H9 (cell line): ENCODE measurements around the gene FMNL3. TPM values are rescaled to one million over a fixed set of nuclear protein-coding genes. Genes with fewer than 3 reads are reported as not detected.

ENCODE experiments used
- DNase-seq: peaks from one replicate; pipeline ENCODE4 v3.0.0-alpha.2; 2017
- H2AFZ ChIP-seq: one replicate; pipeline ENCODE4 v1.6.1; 2013; ENCODE audit warnings: mild to moderate bottlenecking, low read length, control low read depth, moderate library complexity
- H2AK5ac ChIP-seq: 2 replicates; pipeline ENCODE4 v1.6.1; 2013; ENCODE audit warnings: low read length, control low read depth, mixed read lengths; ENCODE audit not compliant: insufficient read length
- H2BK120ac ChIP-seq: one replicate; pipeline ENCODE4 v1.6.1; 2013; ENCODE audit warnings: low read depth, mild to moderate bottlenecking, low read length, control low read depth, inconsistent platforms; ENCODE audit not compliant: poor library complexity, severe bottlenecking
- H2BK12ac ChIP-seq: 2 replicates; pipeline ENCODE4 v1.6.1; 2013; ENCODE audit warnings: low read length, control low read depth, mixed read lengths, low read depth; ENCODE audit not compliant: insufficient read length
- H2BK15ac ChIP-seq: 2 replicates; pipeline ENCODE4 v1.6.1; 2013; ENCODE audit warnings: low read depth, low read length, control low read depth
- H2BK20ac ChIP-seq: one replicate; pipeline ENCODE4 v1.6.1; 2013; ENCODE audit warnings: low read depth, mild to moderate bottlenecking, low read length, control low read depth, inconsistent platforms; ENCODE audit not compliant: poor library complexity, severe bottlenecking
- H2BK5ac ChIP-seq: 2 replicates; pipeline ENCODE4 v1.6.1; 2013; ENCODE audit warnings: low read length, control low read depth, mixed read lengths; ENCODE audit not compliant: insufficient read length
- H3K14ac ChIP-seq: 2 replicates; pipeline ENCODE4 v1.6.1; 2013; ENCODE audit warnings: low read length, control low read depth; ENCODE audit not compliant: insufficient read depth
- H3K18ac ChIP-seq: 2 replicates; pipeline ENCODE4 v1.6.1; 2013; ENCODE audit warnings: low read depth, mild to moderate bottlenecking, mixed read lengths, low read length, control low read depth; ENCODE audit not compliant: insufficient read length
- H3K23ac ChIP-seq: 2 replicates; pipeline ENCODE4 v1.6.1; 2013; ENCODE audit warnings: low read length, control low read depth, mixed read lengths, low read depth; ENCODE audit not compliant: insufficient read length
- H3K23me2 ChIP-seq: 2 replicates; pipeline ENCODE4 v1.6.1; 2013; ENCODE audit warnings: low read depth, mild to moderate bottlenecking, mixed read lengths, low read length, control low read depth; ENCODE audit not compliant: insufficient read length, poor library complexity, severe bottlenecking
- H3K27ac ChIP-seq: 2 replicates; pipeline ENCODE4 v1.5.1; 2013; ENCODE audit warnings: low read length, control low read depth, mixed read lengths, low read depth; ENCODE audit not compliant: insufficient read length
- H3K27me3 ChIP-seq: 2 replicates; pipeline ENCODE4 v1.6.1; 2013; ENCODE audit warnings: low read length, control low read depth, inconsistent platforms; ENCODE audit not compliant: insufficient read depth
- H3K4ac ChIP-seq: 2 replicates; pipeline ENCODE4 v1.6.1; 2013; ENCODE audit warnings: low read depth, mild to moderate bottlenecking, control low read depth, inconsistent platforms, low read length, moderate library complexity
- H3K4me1 ChIP-seq: 2 replicates; pipeline ENCODE4 v1.6.1; 2013; ENCODE audit warnings: low read length, control low read depth, inconsistent platforms; ENCODE audit not compliant: insufficient read depth
- H3K4me2 ChIP-seq: 2 replicates; pipeline ENCODE4 v1.6.1; 2013; ENCODE audit warnings: low read length, control low read depth, mixed read lengths; ENCODE audit not compliant: insufficient read length, insufficient read depth
- H3K56ac ChIP-seq: 2 replicates; pipeline ENCODE4 v1.6.1; 2013; ENCODE audit warnings: low read depth, mild to moderate bottlenecking, mixed read lengths, low read length, control low read depth; ENCODE audit not compliant: insufficient read length
- H3K79me1 ChIP-seq: 2 replicates; pipeline ENCODE4 v1.6.1; 2013; ENCODE audit warnings: low read depth, mild to moderate bottlenecking, moderate library complexity, low read length, control low read depth, inconsistent platforms; ENCODE audit not compliant: insufficient read depth, poor library complexity, severe bottlenecking
- H3K79me2 ChIP-seq: 2 replicates; pipeline ENCODE4 v1.6.1; 2013; ENCODE audit warnings: low read length, control low read depth, inconsistent platforms; ENCODE audit not compliant: insufficient read depth
- H3K9ac ChIP-seq: 2 replicates; pipeline ENCODE4 v1.6.1; 2013; ENCODE audit warnings: low read length, control low read depth, mixed read lengths; ENCODE audit not compliant: insufficient read length; ENCODE audit errors: extremely low read depth
- H3K9me3 ChIP-seq: one replicate; pipeline ENCODE4 v1.6.1; 2013; ENCODE audit warnings: low read depth, low read length, inconsistent platforms; ENCODE audit not compliant: control insufficient read depth
- H3T11ph ChIP-seq: one replicate; pipeline ENCODE4 v1.6.1; 2013; ENCODE audit warnings: mild to moderate bottlenecking, low read length, control low read depth, inconsistent platforms
- H4K20me1 ChIP-seq: one replicate; pipeline ENCODE4 v1.6.1; 2013; ENCODE audit not compliant: control insufficient read depth, insufficient read length, insufficient read depth
- H4K5ac ChIP-seq: 2 replicates; pipeline ENCODE4 v1.6.1; 2013; ENCODE audit warnings: low read depth, mild to moderate bottlenecking, mixed read lengths, low read length, control low read depth; ENCODE audit not compliant: insufficient read length
- H4K8ac ChIP-seq: replicated peaks from 2 replicates; pipeline ENCODE4 v1.6.1; 2013; ENCODE audit warnings: low read length, control low read depth, mixed read lengths, low read depth; ENCODE audit not compliant: insufficient read length
- H4K91ac ChIP-seq: 2 replicates; pipeline ENCODE4 v1.6.1; 2013; ENCODE audit warnings: low read depth, mild to moderate bottlenecking, moderate library complexity, mixed read lengths, low read length, control low read depth; ENCODE audit not compliant: insufficient read length
- H3K27ac Mint-ChIP-seq, 3 experiments: 2 replicates in 2 of 3; 3 replicates in 1 of 3; pipeline ENCODE4 v1.8.0; 2020 to 2021; ENCODE audit warnings: mixed read lengths in 3 of 3, mild to moderate bottlenecking in 1 of 3, moderate library complexity in 1 of 3
- H3K27me3 Mint-ChIP-seq: 2 replicates; pipeline ENCODE4 v1.8.0; 2021; ENCODE audit warnings: low read depth, mild to moderate bottlenecking, moderate library complexity, mixed read lengths
- H3K36me3 Mint-ChIP-seq, 3 experiments: 2 replicates in 2 of 3; 3 replicates in 1 of 3; pipeline ENCODE4 v1.8.0; 2020 to 2021; ENCODE audit warnings: low read depth in 3 of 3, mixed read lengths in 3 of 3; ENCODE audit not compliant: insufficient read depth in 1 of 3
- H3K4me1 Mint-ChIP-seq, 2 experiments: 2 replicates each; pipeline ENCODE4 v1.8.0; 2020; ENCODE audit warnings: mixed read lengths in 2 of 2
- H3K4me3 Mint-ChIP-seq, 2 experiments: 2 replicates in 1 of 2; 3 replicates in 1 of 2; pipeline ENCODE4 v1.8.0; 2020 to 2021; ENCODE audit warnings: mild to moderate bottlenecking in 2 of 2, mixed read lengths in 2 of 2, moderate library complexity in 1 of 2
- H3K9me3 Mint-ChIP-seq, 2 experiments: 2 replicates in 1 of 2; 3 replicates in 1 of 2; pipeline ENCODE4 v1.8.0; 2020; ENCODE audit warnings: mild to moderate bottlenecking in 2 of 2, mixed read lengths in 2 of 2, moderate library complexity in 1 of 2
- WGBS: extraction: QIAGEN DNeasy Blood & Tissue Kit; methylation state at CpG from one replicate; pipeline ENCODE4 v1.1.7; 2013; ENCODE audit warnings: missing lambda C conversion rate, low lambda C conversion rate, mixed read lengths; ENCODE audit not compliant: insufficient read length; ENCODE audit errors: extremely low coverage; 5-methylcytosine and 5-hydroxymethylcytosine counted together
- total RNA-seq: library from RNA; stranded (reverse); gene quantifications from 2 replicates; pipeline ENCODE4 v1.2.1, GENCODE V29; 2021
- TF ChIP-seq, protein P1 (sequence below): fragments of 200-600 bp; sonication (generic); conservative IDR thresholded peaks from 3 replicates; pipeline ENCODE4 v1.8.0; 2021; ENCODE audit warnings: antibody characterized with exemption, mild to moderate bottlenecking

Gene FMNL3
- total RNA-seq, 1 experiment from 2014 or later, result 22.8 TPM

- no peaks in the 10 kb centered on the region for H3K36me3 Mint-ChIP-seq
- H3K27ac Mint-ChIP-seq, result no peak overlapping the region
- Histone ChIP-seq H3K79me2 (no peaks in the 10 kb centered on the region; the same call in 1 of the 2 replicates), H3K23ac (no peak overlapping the region), H3K27ac (no peak overlapping the region), H3K79me1 (no peaks in the 10 kb centered on the region), H2BK5ac (no peak overlapping the region), H3K18ac (no peak overlapping the region), H3K14ac (no peak overlapping the region), H2AK5ac (no peak overlapping the region), H2BK120ac (no peak overlapping the region), H4K20me1 (no peaks in the 10 kb centered on the region), H4K91ac (no peak overlapping the region), H2BK20ac (no peak overlapping the region), H3K27me3 (no peaks in the 10 kb centered on the region), H4K5ac (no peak overlapping the region), H2BK15ac (no peak overlapping the region), H3K9me3 (no peaks in the 10 kb centered on the region), H3K9ac (no peak overlapping the region), H2AFZ (no peak overlapping the region), H3K4me2 (no peak overlapping the region), H3K4ac (no peak overlapping the region), H3T11ph (no peak overlapping the region), H4K8ac (no peak overlapping the region), H3K56ac (no peak overlapping the region), H3K23me2 (peaks cover 6% of the 10 kb centered on the region), H3K4me1 (peaks cover 2% of the 10 kb centered on the region; the same call in 1 of the 2 replicates), H2BK12ac (no peak overlapping the region)
- no peaks in the 10 kb centered on the region; a peak in 1 of 5 replicates for H3K9me3 Mint-ChIP-seq
- H3K27me3 Mint-ChIP-seq, result peaks cover 15% of the 10 kb centered on the region
- no CpG with 5 or more reads among the region's 1 CpG for WGBS
- no peak overlapping the region for H3K4me3 Mint-ChIP-seq
- H3K4me1 Mint-ChIP-seq, result peaks cover 26 to 34% of the 10 kb centered on the region in 2 experiments
- TF ChIP-seq, protein P1, sequence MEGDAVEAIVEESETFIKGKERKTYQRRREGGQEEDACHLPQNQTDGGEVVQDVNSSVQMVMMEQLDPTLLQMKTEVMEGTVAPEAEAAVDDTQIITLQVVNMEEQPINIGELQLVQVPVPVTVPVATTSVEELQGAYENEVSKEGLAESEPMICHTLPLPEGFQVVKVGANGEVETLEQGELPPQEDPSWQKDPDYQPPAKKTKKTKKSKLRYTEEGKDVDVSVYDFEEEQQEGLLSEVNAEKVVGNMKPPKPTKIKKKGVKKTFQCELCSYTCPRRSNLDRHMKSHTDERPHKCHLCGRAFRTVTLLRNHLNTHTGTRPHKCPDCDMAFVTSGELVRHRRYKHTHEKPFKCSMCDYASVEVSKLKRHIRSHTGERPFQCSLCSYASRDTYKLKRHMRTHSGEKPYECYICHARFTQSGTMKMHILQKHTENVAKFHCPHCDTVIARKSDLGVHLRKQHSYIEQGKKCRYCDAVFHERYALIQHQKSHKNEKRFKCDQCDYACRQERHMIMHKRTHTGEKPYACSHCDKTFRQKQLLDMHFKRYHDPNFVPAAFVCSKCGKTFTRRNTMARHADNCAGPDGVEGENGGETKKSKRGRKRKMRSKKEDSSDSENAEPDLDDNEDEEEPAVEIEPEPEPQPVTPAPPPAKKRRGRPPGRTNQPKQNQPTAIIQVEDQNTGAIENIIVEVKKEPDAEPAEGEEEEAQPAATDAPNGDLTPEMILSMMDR, result no peak
- no peak for DNase-seq
Observed at GRCh38 chr12:49618576-49618975, 88.6 kb downstream of the FMNL3 start.
